ENCODE results near the gene SNX7.

The SNX7 gene

GRCh38 chr1:98696077-98696476 lies 34.6 kb downstream of the SNX7 start:
- no peak for DNase-seq (ENCODE audit: low read depth in 2 of 2)

GRCh38 chr1:98697781-98698180 lies 36.3 kb downstream of the SNX7 start:
- DNase-seq (ENCODE audit: low read depth in 2 of 2) = no peak

DNA sequence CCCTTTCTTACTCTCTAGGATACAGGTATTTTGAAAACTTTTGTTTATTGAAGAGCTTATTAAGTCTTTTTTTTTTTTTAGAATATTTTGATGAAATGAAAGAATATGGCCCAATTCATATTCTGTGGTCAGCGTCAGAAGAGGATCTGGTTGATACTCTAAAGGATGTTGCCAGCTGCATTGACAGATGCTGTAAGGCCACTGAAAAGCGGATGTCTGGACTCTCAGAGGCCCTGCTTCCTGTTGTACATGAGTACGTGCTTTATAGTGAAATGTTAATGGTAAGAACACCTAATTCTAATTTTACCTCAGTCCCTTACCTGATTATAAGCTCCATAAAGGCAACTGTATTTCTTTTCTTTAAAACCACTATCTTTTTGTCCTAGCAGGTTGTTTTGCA lies 37.1 kb downstream of the SNX7 start:
- no peak for DNase-seq (ENCODE audit: low read depth in 2 of 2)

GRCh38 chr1:98700228-98700627 lies 38.7 kb downstream of the SNX7 start:
- DNase-seq (ENCODE audit: low read depth in 2 of 2) = no peak

DNA sequence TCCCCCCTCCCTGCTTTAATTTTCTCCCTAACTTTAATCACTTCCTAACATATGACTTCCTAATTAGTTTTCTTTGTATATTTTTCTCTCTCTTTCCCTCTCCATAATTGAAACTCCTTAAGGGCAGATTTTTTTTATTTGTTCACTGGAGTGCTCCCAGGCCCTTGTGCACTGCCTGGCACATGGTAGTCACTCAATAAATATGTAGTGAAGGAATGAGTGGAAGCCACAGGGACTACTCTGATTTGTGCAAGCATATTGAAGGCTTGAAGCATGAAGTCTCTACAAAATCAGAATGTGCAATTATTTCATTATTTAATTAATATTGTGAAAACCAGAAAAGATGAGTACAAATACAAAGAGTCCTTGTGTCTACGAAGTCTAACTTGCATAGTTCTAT lies 41.5 kb downstream of the SNX7 start:
- DNase-seq (ENCODE audit: low read depth in 2 of 2) = no peak

GRCh38 chr1:98704474-98704873 lies 43.0 kb downstream of the SNX7 start:
- DNase-seq (ENCODE audit: low read depth in 2 of 2) = no peak

DNA sequence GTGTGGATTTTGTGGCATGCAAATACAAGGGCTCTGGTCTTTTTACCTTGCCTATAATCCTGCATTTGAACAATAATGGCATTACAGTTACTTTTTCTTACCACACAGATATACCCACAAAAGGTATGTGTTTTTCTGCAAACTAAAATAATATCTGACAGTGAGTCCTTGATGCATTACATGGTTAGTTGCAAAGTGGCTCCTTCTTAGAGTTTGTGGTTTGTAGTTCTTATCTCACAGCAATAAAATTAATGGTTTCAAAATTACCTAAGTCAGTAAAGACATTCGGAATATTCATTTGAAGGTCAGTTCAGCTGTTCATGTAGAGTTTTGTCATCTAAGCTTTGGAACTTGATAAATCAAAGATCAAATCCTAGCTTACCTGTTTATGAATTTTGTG lies 43.5 kb downstream of the SNX7 start:
- DNase-seq (ENCODE audit: low read depth in 2 of 2) = no peak

DNA sequence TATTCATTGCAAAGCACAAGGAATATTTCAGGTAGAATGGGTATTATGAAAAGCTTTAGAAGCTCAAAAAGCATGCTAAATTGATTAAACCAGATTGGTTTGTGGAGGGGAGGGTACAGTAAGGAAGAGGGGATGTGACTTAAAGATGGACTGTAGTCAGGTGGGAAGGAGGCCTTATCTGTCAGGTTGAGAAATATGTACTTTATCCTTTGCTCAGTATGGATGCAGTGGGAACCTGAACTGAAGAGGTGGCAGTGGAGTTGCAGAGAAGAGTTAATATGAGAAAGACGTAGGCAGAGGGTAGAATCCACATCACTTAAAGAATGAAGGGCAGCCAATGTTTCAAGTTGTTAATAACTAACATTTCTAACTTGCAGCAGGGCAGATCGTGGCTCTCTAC lies 44.1 kb downstream of the SNX7 start:
- no peak for DNase-seq (ENCODE audit: low read depth in 2 of 2)

- DNase-seq (ENCODE audit: low read depth in 2 of 2) = no peak
These were observed 44.8 kb downstream of the SNX7 start for GRCh38 chr1:98706173-98706843.

DNA sequence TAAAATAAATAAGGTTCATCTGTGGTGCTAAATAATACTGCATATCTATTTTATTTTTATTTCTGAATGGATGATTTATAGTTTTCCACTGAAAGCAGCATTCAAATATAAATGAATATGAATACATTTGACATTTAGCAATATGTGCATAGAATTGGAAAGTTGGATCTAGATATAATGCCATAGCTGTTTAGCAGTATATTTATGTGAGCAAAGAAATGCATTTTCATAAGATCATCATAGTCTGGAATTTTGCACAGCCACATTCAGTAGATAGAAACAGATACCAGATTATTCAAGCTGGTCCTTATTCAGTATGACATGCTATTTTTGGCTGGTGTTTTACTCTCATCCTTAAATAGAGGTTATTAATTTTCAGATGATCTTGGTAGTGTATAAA lies 46.0 kb downstream of the SNX7 start:
- DNase-seq (ENCODE audit: low read depth in 2 of 2) = no peak

DNA sequence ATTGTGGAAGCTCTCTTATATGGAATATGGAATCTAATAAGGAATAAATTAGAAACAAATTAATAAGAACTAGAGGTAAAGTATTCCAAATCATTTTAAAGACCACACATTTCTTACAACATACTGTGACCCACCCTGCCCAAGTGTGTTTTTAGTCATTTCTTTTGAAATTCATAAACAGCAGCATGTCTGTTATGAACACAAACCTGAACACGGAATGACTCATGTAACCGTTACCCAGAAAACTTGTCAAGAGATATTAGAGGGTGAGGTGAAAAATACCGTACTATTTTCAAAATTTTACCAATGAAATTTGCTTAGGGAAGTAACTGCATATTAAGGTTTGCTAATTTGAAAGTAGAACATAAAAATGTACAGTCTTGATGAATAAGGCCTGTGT lies 48.4 kb downstream of the SNX7 start:
- no peak for DNase-seq (ENCODE audit: low read depth in 2 of 2)

DNA sequence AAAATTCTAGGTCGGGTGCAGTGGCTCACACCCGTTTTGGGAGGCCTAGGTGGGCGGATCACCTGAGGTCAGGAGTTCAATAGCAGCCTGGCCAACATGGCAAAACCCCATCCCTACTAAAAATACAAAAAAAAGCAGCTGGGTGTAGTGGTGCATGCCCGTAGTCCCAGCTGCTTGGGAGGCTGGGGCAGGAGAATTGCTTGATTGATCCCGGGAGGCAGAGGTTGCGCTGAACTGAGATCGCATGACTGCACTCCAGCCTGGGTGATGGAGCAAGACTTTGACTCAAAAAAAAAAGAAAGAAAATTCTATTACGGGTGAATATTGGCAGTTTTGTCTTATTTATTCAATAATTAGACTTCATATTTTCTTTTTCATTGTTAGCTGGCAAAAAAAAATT lies 62.1 kb downstream of the SNX7 start:
- DNase-seq (ENCODE audit: low read depth in 2 of 2) = no peak

GRCh38 chr1:98732985-98733781 lies 71.7 kb downstream of the SNX7 start:
- no peak for DNase-seq (ENCODE audit: low read depth in 2 of 2)

DNA sequence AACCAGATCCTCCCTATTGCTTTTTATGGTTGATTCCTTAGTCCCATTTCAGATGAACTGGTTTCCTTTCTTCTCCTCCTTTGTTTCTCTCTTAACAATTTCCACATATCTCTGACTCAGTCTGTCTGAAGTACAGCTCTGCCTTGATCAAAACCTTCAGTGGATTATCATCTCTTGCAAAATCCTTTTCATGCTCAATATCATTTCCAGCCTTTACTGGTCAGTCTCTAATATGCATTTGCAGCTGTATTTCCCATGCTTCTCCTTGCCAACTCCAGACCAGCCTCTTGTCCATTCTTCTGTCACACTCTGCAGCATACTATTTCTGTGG lies 72.2 kb downstream of the SNX7 start:
- no peak for DNase-seq (ENCODE audit: low read depth in 2 of 2)

- DNase-seq (ENCODE audit: low read depth in 2 of 2) = no peak
These were observed 74.2 kb downstream of the SNX7 start for GRCh38 chr1:98735756-98736155.

- no peak for DNase-seq (ENCODE audit: low read depth in 2 of 2)
These were observed 76.3 kb downstream of the SNX7 start for GRCh38 chr1:98737835-98738234.

- DNase-seq (ENCODE audit: low read depth in 2 of 2) = no peak
These were observed 78.2 kb downstream of the SNX7 start for GRCh38 chr1:98739762-98740161.

GRCh38 chr1:98741164-98741563 lies 79.6 kb downstream of the SNX7 start:
- no peak for DNase-seq (ENCODE audit: low read depth in 2 of 2)

- no peak for DNase-seq (ENCODE audit: low read depth in 2 of 2)
These were observed 87.7 kb downstream of the SNX7 start for GRCh38 chr1:98749152-98749756.

DNA sequence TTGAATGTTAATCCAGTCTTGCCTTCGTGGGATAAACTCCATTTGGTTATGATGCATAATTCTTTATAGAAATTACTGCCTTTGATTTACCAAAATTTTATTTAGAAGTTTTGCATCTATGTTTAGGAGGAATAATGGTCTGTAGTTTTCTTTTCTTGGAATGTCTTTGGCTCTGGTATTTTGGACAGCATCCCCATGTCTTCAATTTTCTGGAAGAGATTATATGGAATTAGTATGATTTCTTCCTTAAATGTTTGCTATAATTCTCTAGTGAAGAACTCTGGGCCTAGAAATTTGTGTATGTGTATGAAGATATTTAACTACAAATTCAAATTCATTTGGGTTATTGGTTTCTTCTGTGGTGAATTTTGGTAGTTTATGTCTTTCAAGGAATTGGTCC lies 92.7 kb downstream of the SNX7 start:
- no peak for DNase-seq (ENCODE audit: low read depth in 2 of 2)

DNA sequence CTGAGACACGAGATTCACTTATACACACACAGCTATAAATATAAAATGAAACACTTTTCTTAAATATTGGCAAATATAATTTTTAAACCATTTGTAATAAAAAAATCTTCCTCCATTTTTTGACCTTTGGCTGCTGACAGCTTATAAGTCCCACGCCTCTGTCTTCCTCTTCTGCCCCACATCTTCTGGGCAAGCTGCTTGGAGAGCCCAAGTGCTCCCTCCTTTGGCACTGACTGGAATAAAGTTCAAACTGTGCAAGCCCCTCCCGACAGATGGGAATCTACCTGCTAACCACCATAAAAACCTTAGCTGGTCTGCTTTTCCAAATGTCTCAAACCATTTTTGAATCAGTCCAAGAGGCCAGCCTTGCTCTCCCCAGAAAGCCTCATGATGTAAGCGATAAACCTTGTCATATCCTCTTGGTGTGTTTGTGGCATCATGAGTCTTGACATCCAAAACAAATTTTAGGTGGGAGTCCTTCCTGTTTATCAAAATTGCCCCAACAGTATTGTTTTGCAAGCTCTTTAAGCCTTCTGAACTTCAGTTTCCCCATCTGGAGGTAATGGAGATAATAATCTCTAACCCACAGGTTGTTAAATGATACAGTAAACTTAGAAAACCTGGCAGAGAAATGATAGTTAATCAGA lies 99.8 kb downstream of the SNX7 start:
- no peak for DNase-seq (ENCODE audit: low read depth in 2 of 2)

DNA sequence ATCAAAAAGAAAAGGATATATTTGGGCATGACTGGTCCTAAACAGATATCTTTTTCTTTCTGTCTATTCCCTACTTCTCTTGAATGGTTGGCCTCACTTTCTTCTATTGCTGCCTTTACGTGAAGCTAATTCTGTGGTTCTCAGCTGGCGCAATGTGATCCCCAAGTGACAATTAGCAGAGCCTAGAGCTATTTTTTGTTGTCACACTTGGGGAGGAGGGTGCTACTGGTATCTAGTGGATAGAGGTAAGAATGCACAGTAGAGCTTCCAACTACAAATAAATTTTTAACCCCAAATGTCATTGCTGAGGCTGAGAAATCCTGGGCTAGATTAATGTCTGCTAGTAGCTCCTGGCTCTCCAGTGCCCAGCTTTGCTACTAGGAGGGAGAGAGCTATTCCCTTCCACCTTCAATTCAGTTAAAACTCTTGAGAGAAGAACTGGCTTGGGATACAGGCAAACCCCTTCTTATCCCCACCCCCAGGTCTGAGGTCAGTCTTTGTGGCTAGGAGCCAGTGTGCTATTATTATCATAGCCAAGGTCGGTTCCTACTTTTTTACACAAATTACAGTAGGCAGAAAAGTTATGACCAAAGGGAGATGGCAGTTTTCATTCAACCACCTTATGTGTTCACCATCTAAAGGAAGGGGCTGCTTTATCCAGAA lies 102.1 kb downstream of the SNX7 start:
- DNase-seq (ENCODE audit: low read depth in 2 of 2) = no peak
